ENCODE results near the gene CACNA1H. TPM values are rescaled to one million over a fixed set of nuclear protein-coding genes. Genes with fewer than 3 reads are reported as not detected.

CACNA1H gene
- total RNA-seq, 1 donor from 2014 or later, result 6.7 TPM

DNA sequence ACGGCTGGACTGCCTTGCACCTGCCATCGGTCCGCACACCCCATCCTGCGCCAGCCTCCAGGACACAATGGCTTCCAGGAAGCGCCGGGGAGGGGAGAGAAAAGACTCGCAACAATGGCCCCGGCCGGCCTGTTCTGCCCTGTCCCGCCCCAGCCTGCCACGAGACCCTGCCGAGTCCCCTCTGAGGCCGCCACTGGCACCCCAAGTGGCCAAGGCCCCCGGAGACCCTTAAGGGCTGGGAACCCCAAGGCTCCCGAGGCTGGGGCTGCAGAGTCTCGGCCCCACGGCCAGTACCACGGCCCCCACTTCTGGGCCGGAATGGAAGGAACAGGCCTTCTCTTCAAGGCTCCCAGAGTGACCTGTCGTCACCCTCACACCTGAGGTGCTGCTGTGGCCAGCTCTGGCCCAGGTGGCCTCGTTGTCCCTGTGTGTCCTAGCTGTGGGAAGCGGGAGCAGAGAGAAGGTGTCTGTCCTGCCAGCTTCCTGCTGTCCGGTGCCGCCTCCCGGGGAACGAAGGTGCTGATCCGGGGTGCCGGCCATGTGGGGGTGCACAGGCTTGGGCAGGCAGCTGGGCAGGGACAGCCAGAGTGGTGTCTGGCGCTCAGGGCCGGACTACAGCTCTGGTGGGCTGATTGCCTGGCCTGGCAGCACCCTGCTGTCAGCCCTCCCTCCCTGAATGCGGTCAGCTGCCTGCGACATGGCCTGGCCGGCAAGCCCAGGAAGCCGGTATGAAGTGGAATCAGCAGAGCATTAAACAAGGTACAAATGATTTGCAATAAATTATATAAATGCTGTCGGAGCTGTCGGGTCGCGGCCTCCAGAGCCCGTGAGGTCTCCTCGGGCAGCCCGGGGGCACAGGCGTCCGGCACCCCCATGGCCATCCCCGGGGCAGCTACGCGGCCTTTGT is 8.2 kb upstream of the CACNA1H start:
- DNase-seq (ENCODE audit: low read depth), result no peak
- TF ChIP-seq, protein P1, sequence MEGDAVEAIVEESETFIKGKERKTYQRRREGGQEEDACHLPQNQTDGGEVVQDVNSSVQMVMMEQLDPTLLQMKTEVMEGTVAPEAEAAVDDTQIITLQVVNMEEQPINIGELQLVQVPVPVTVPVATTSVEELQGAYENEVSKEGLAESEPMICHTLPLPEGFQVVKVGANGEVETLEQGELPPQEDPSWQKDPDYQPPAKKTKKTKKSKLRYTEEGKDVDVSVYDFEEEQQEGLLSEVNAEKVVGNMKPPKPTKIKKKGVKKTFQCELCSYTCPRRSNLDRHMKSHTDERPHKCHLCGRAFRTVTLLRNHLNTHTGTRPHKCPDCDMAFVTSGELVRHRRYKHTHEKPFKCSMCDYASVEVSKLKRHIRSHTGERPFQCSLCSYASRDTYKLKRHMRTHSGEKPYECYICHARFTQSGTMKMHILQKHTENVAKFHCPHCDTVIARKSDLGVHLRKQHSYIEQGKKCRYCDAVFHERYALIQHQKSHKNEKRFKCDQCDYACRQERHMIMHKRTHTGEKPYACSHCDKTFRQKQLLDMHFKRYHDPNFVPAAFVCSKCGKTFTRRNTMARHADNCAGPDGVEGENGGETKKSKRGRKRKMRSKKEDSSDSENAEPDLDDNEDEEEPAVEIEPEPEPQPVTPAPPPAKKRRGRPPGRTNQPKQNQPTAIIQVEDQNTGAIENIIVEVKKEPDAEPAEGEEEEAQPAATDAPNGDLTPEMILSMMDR (IDR thresholded peaks at IDR 0.05; ENCODE audit: insufficient read depth, low read length, poor library complexity, severe bottlenecking), result no peak
- H3K27me3 ChIP-seq (ENCODE audit: control insufficient read depth, insufficient read depth, low read length), result peaks cover 47% of the 10 kb centered on the region
- H3K36me3 ChIP-seq (ENCODE audit: control insufficient read depth, insufficient read depth, low read length), result no peaks in the 10 kb centered on the region
- no peak overlapping the region for H3K4me3 ChIP-seq (ENCODE audit: low read depth, low read length)

DNA sequence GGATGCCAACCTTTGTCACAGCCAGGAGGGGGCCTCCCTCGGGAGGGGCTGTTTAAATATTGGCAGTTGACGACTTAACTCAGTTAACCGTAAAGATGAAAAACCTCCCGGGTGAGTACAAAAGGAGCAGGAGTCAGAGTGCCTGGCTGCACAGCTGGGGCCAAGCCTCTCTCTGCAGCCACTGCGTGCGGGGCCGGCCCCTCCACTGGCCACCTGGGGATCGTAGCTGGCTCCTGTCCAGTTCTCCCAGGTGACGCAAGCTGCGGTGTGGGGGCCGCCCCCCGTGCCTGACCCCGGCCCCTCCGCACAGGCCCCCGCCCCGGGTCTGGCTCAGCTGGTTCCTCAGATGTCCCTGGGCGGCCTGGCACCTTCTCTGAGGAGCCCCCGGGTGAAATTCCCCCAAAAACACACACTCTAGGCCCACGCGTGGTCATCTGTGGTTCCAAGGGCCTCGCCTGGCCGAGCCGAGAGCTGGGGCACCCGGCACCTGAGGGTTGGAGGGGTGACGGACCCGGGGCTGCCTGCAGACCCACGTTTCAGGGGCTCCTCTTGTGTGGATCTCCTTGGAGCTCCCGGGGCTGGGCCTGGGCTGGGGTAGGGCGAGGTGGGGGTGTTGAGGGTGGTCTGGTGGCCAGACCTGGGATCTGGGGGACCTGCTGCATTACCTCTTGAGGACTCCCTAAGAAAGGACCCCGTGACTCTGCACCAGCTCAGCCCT is 7.4 kb upstream of the CACNA1H start:
- no peaks in the 10 kb centered on the region for H3K36me3 ChIP-seq (ENCODE audit: control insufficient read depth, insufficient read depth, low read length)
- no peak overlapping the region for H3K4me3 ChIP-seq (ENCODE audit: low read depth, low read length)
- DNase-seq (ENCODE audit: low read depth), result no peak
- peaks cover 51% of the 10 kb centered on the region for H3K27me3 ChIP-seq (ENCODE audit: control insufficient read depth, insufficient read depth, low read length)
- TF ChIP-seq, protein P1 (IDR thresholded peaks at IDR 0.05; ENCODE audit: insufficient read depth, low read length, poor library complexity, severe bottlenecking), result no peak

DNA sequence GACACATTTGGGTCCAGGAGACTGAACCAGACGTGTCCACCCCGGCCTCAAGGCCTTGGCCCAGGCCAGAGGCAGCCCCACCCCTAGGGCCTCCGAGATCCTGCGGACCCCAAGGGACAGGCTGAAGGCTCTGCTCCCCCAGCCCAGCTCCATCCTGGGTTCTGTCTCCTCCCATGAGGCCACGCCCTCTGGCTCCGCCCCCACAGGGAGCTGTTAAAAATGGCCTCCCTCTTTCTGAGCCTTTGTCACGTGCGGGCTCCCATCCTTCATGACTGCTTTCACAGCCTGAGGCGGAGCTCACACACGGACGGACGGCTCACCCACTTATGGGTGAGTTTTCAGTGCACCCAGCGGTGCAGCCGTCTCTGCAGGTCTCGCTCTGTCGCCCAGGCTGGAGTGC is 6.5 kb upstream of the CACNA1H start:
- TF ChIP-seq, protein P1 (IDR thresholded peaks at IDR 0.05; ENCODE audit: insufficient read depth, low read length, poor library complexity, severe bottlenecking), result no peak
- no peaks in the 10 kb centered on the region for H3K36me3 ChIP-seq (ENCODE audit: control insufficient read depth, insufficient read depth, low read length)
- H3K4me3 ChIP-seq (ENCODE audit: low read depth, low read length), result no peak overlapping the region
- H3K27me3 ChIP-seq (ENCODE audit: control insufficient read depth, insufficient read depth, low read length), result peaks cover 49% of the 10 kb centered on the region
- DNase-seq (ENCODE audit: low read depth), result no peak

DNA sequence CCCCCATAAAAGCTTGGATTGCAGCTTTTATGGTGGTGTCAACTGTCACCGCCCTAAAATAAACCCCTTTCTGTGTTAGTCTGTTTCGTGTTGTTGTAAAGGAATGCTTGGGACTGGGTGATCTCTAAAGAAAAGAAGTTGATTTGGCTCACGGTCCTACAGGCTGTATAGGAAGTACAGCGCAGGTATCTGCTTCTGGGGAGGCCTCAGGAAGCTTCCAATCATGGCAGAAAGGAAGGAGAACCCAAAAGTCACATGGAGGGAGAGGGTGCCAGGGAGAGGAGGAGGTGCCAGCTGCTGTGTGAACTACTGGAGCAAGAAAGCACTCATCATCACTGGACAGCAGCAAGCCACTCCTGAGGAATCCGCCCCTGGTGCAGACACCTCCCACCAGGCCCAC is 5.9 kb upstream of the CACNA1H start:
- Histone ChIP-seq H3K27me3 (ENCODE audit: control insufficient read depth, insufficient read depth, low read length) (peaks cover 55% of the 10 kb centered on the region), H3K36me3 (ENCODE audit: control insufficient read depth, insufficient read depth, low read length) (no peaks in the 10 kb centered on the region), H3K4me3 (ENCODE audit: low read depth, low read length) (no peak overlapping the region)
- TF ChIP-seq, protein P1 (IDR thresholded peaks at IDR 0.05; ENCODE audit: insufficient read depth, low read length, poor library complexity, severe bottlenecking), result no peak
- no peak for DNase-seq (ENCODE audit: low read depth)

DNA sequence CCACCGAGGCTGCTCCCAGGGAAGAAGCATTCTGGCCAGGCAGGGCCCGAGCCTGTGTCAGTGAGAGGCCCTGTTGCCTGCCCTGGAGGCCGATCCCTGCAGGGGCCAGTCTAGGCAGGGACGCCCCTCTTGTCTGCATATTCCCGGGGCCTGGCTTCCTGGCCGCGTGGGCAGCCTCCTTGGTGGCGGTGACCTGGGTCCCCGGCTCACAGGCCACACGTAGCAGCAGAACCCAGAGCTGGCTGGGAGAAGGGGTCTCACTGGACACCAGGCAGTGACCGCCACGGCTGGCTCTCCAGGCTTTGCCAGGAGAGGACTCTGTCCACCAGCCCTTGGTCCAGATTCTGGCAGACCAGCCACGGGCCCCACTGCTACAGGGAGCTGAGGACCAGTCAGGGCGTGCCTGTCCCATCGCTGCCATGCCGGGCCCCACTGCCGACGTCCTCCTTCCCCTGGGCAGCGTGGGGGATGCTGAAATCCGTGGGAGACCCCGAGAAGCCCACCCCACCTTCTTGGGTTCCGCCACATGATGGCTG is 3.7 kb upstream of the CACNA1H start:
- H3K4me3 ChIP-seq (ENCODE audit: low read depth, low read length), result no peak overlapping the region
- no peak for DNase-seq (ENCODE audit: low read depth)
- TF ChIP-seq, protein P1 (IDR thresholded peaks at IDR 0.05; ENCODE audit: insufficient read depth, low read length, poor library complexity, severe bottlenecking), result no peak
- peaks cover 60% of the 10 kb centered on the region for H3K27me3 ChIP-seq (ENCODE audit: control insufficient read depth, insufficient read depth, low read length)
- H3K36me3 ChIP-seq (ENCODE audit: control insufficient read depth, insufficient read depth, low read length), result no peaks in the 10 kb centered on the region
